Measurements from ENCODE around the gene PRRG3.

Gene PRRG3

GRCh38 chrX:151741606-151742005 is 46.3 kb downstream of the PRRG3 start:
- no peak overlapping the region for H3K4me3 ChIP-seq (ENCODE audit: low read depth, low read length)

GRCh38 chrX:151742311-151742710 is 47.1 kb downstream of the PRRG3 start:
- H3K4me3 ChIP-seq (ENCODE audit: low read depth, low read length), result no peak overlapping the region

GRCh38 chrX:151743651-151744470 is 48.6 kb downstream of the PRRG3 start:
- H3K4me3 ChIP-seq (ENCODE audit: low read depth, low read length), result no peak overlapping the region

GRCh38 chrX:151745651-151746050 is 50.4 kb downstream of the PRRG3 start:
- H3K4me3 ChIP-seq (ENCODE audit: low read depth, low read length), result no peak overlapping the region

GRCh38 chrX:151746502-151746901 is 51.2 kb downstream of the PRRG3 start:
- H3K4me3 ChIP-seq (ENCODE audit: low read depth, low read length), result no peak overlapping the region

GRCh38 chrX:151750511-151750910 is 55.3 kb downstream of the PRRG3 start:
- no peak overlapping the region for H3K4me3 ChIP-seq (ENCODE audit: low read depth, low read length)

GRCh38 chrX:151752847-151753246 is 57.6 kb downstream of the PRRG3 start:
- no peak overlapping the region for H3K4me3 ChIP-seq (ENCODE audit: low read depth, low read length)

GRCh38 chrX:151753313-151754046 is 58.2 kb downstream of the PRRG3 start:
- no peak overlapping the region for H3K4me3 ChIP-seq (ENCODE audit: low read depth, low read length)

GRCh38 chrX:151754047-151754429 is 58.8 kb downstream of the PRRG3 start:
- no peak overlapping the region for H3K4me3 ChIP-seq (ENCODE audit: low read depth, low read length)

- H3K4me3 ChIP-seq (ENCODE audit: low read depth, low read length), result no peak overlapping the region
Measured at GRCh38 chrX:151754641-151755215, 59.5 kb downstream of the PRRG3 start.

Measured in iPS-11a (cell line).